ENCODE data around the gene ADRM1.

ADRM1 gene

DNA sequence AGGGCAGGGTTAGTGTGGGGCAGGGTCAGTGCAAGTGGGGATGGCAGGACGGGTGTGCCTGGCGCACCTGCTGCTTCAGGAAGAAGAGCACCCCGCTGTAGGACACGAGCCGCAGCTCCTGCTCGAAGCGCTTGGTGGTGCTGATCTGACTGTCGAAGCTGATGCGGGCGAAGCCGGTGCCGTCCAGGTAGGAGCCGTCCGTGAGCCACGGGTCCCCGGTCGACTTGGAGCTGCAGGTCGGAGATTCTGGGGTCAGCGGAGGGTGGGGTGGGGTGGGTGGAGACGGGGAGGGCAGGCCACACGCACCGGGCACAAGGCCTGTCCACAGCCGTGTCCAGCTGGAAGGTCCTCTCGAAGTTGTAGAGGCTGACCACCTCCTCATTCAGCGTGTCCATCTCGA is 10.2 kb downstream of the ADRM1 start:
- DNase-seq: no peak

DNA sequence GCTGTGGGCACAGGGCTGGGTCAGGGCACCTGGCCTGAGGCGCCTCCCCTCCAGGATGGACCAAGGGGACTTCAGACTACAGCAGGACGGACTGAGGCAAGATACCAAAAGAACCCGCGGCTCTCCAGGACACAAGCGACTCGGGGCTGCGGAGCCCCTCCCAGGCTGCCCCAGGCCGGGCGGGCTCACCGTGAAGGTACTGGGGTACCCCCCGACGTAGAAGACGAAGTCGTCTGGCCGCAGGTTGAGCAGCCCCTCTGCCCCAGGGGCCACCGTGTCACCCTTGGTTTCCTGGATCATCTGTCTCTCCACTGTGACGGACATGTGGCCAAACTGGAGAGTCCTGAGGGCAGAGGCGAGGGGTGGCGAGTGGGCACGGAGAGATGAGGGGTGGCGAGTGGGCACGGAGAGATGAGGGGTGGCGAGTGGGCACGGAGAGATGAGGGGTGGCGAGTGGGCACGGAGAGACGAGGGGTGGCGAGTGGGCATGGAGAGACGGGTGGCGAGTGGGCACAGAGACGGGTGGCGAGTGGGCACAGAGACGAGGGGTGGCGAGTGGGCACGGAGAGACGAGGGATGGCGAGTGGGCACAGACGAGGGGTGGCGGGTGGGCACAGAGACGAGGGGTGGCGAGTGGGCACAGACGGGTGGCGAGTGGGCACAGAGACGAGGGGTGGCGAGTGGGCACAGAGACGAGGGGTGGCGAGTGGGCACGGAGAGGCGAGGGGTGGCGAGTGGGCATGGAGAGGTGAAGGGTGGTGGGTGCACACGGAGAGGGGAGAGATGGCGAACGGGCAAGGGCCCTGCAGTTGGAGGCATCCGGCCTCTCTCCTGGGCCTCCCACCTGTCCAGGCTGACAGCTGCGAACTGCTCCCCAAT is 10.9 kb downstream of the ADRM1 start:
- DNase-seq: no peak

DNA sequence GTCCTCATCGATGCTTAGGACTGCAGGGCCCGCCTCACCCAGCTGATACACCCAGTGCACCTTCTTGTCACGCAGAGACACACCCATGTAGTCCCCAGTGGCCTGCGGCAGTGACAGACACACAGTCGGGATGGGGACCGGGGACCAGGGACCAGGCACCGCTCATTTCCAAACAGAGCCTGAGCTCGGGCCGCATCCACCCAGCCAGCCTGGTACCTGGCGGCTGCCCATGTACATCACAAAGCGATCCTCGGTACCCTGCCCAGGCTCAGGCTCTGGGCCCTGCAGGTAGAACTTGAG is 11.5 kb downstream of the ADRM1 start:
- DNase-seq: no peak

DNA sequence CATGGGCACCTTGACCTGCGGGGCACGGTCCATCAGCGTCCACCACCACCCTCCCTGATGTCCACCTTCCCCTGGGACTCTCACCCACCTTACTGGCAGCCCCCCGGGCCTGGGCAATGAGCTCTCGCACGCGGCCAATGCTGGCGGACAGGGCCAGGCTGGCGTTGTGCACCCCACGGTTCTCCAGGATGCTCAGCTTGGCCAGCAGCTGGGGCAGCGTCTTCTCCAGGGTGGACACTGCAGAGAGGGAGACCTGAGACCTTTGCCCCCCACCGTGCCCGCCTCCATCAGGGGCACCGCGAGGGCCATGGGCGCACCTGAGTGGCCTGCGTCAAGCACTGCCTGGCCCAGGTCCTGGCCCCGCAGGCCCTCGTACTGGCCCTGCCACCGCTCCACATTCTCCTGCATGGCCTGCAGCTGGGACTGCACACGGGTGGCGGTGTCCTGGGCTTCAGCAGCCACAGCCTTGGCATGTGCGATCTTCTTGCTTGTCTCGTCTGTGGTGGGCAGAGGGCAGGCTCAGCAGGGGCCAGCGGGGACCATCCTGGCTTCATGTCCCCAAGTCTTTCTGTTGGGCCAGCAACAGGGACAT is 12.0 kb downstream of the ADRM1 start:
- DNase-seq: no peak

DNA sequence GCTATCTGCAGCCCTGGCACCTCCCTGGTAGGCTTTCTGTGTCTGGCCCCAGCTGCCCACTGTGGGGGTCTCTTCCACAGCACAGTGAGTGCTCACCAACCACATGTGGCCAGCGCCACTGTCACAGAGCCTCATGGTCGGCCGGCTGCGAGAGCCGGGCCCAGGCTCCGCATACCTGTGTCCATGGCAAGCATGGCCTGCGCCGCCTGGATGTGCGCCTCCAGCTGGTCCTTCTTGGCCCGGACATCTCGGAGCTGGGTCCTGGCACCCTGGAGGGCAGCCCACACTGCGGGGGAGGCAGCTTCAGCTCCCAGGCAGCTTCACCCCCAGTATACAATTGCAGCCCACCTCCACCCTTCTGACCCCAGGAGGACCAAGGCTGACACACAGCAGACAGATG is 13.0 kb downstream of the ADRM1 start:
- DNase-seq: no peak

DNA sequence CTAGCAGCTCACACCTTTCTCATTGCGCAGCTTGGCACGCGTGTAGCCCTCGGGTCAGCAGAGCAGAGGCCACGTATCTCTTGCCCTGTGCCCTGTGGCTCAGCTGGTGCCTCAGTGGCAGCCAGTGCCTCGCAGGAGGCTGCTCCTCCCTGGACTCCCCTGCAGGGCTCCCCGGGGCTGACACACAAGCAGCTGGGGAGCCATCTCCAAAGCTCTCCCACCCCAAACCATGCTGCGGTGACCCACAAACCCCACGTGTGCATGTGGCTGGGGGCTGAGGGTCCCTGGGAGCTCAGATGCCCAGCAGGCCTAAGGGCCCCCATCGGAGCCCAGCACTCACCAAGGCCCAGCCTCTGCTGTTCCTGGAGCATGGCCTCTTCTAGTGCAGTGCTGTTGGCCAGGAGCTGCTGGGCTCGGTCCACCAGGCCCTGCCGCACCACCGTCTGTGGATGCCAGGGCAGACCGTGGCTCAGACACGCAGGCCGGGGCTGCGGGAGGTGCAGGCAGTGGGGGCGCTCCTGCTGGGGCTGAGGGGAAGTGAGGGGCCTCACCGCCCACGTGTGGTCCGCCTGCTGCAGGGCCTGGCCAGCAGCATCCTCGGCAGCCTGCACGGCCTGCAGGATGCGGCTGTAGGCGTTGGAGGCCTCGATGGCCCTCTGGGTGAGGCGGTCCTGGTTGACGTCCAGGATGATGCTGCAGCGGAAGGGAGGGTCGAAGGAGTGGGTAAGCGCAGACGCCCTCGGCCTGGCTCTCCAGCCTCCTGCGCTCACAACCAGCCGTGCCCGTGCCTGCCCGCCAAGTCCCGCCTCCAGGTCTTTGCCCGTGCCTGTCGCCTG is 13.8 kb downstream of the ADRM1 start:
- no peak for DNase-seq

DNA sequence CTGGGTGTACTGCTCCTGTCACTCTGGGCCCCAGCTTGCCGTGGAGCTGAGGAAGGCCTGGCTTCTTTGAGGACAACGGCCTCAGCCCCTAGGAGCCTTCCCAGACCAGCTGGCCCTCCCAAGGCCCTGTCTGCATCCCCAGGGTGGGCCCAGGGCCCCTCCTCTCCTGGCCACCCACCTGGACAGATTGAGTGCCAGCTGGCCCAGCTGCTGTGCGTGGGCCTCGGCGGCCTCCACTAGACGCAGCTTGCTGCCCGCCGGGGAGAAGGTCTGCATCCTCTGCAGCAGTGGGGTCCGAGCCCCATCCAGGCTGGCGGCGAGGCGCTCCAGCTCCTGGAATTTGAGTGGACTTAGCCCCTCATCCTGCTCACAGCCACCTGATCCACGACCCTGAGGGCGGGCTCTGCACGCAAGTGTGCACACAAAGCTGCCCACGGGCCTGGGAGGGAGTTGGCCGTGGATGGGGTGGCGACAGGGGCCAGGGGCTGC is 14.4 kb downstream of the ADRM1 start:
- DNase-seq: no peak

DNA sequence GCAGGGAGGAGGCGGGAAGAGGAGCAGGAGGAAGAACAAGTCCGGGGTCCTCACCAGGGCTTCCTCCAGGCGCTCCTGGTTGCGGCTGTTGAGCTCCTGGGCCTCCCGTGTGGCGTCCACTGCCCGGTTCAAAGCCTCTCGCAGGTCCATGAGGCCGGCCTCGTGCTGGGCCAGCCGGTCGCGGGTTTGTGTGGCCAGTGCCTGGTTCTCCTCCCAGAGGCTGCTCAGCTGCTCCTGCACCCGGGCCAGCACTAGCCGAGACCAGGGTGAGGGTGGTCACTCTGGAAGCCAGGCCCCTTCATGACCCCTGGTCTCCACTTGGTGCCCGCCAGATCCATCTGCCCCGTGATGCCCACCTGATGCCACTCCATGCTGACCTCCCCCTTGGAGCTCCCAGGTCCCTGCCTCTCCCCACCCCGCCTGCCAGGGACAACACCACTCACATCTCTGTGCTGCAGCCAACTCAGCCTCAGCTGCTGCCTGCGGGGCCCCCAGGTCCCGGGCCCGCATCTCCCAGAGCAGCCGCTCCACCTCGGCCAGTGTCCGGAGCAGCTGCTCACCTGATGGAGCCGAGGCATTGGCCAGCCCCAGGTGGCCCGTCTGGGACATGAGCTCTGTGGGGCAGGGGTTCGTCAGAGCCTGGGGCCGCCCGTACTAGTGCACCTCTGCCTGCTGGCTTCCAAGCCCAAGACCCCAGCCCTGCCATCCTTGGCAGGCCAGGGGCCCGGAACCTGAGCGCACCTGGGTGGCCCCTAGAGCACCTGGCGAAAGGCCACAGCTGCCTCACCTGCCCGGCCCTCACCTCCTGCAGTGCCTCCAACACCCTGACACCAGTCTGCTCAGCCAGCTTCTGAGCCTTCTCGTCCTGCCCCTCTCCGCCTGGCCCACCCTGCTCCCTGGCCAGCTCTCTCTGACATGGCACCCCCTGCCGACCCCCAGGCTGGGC is 15.9 kb downstream of the ADRM1 start:
- no peak for DNase-seq

DNA sequence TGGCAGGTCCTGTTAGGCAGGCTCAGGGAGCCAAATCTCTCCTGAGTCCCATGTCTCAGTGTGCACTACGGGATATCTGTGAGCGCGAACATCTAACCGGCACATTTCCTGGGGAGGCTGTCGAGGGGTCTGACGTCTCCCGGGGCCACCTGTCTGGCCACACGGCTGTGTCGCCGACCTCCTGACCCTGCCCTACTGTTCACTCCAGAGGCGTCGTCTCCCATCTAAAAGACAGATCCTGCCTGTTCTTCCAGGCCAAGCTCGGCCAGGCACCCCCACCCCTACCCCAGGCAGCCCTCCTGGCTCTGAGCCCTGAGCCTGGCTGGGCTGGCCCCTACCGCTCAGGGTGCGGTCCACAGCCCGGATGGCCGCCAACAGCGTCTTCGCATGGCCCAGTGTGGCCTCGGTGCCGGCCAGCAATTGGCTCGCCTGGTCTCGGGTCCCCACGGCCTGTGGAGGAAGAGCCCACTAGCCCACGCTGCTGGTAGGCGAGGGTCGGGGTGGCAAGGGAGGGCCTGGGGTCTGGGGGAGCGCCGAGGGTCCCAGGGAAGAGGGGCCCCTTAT is 16.6 kb downstream of the ADRM1 start:
- DNase-seq: no peak

DNA sequence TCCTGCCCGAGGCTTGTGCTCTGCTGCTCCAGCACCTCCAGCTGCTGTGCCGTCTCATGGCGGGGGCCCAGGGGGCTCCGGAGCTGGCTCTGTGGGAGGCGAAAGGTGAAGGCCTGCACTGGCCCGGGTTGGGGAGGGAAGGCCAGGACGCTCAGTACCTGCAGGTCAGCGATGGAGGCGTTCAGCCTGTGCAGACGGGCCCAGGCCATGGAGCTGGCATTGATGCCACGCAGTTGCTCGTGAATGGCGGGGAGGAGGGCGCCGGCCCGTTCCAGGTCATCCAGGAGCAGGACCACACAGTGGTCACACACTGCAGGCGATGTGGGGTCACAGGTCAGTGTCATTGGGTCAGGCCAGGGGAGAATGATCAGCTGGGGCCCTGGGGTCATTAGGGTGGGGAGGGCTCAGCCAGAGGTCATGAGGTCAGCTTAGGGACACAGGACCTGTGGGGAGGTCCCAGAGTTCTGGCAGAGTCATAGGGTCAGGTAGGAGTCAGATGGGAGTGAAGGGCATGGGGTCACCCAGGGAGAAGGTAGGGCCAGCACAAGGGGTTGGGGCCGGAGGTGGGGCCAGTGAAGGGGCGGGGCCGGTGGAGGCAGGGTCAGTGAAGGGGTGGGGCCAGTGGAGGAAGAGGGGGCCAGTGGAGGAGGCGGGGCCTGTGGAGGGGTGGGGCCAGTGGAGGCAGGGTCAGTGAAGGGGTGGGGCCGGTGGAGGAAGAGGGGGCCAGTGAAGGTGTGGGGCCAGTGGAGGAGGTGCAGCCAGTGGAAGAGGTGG is 18.0 kb downstream of the ADRM1 start:
- DNase-seq: no peak

DNA sequence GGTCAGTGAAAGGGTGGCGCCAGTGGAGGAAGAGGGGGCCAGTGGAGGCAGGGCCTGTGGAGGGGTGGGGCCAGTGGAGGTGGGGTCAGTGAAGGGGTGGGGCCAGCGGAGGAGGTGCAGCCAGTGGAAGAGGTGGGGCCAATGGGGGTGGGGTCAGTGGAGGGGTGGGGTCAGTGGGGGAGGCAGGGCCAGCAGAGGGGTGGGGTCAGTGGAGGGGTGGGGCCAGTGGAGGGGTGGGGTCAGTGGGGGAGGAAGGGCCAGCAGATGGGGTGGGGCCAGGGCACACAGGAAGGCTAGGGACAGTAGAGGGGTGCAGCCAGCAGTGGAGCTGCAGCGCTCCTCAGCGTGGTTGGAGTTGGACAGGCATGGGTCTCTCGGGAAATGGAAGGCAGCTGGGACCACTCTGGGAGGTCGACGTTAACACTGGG is 18.7 kb downstream of the ADRM1 start:
- no peak for DNase-seq

DNA sequence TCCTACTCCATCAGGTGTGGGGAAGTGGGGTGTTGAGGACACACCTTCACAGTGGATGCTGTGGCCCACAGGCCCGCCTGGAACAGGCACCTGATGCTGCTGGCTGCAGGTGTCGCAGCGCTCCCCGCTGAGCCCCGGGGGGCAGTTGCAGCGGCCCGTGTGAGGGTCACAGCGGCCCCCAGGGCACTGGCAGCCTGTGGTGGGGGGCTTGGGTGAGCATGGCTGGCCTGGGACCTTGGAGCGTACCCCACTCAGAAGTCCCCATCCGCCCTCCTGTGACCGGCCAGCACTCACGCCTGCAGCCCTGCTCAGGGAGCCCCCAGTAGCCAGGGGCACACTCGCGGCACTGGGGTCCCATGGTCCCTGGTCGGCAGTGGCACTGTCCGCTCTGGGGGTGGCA is 19.2 kb downstream of the ADRM1 start:
- DNase-seq: no peak

DNA sequence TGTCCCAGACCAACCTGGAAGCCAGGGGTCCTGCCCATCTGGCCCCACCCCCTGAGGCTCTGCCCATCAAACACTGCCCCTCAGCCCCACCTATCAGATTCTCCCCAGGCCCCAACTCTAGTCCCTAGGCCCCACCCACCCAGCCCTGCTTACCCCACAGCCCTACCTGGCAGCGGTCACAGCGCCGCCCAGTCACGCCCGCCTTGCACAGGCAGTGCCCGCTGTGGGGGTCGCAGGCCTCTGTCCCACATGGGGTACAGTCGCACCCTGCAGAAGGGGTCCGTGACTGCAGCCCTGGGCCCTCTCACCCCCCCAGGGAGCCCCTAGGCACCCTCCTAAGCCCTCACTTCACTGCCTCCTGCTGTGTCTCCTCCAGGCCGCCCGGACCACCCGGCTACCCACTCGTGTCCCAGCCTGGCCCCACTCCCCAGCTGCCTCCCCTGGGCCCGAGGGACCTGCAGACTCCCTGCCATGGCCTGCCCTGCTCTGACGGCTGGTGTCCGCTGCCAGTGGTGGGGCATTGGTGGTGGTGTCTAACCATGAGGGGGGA is 19.8 kb downstream of the ADRM1 start:
- DNase-seq: no peak

DNA sequence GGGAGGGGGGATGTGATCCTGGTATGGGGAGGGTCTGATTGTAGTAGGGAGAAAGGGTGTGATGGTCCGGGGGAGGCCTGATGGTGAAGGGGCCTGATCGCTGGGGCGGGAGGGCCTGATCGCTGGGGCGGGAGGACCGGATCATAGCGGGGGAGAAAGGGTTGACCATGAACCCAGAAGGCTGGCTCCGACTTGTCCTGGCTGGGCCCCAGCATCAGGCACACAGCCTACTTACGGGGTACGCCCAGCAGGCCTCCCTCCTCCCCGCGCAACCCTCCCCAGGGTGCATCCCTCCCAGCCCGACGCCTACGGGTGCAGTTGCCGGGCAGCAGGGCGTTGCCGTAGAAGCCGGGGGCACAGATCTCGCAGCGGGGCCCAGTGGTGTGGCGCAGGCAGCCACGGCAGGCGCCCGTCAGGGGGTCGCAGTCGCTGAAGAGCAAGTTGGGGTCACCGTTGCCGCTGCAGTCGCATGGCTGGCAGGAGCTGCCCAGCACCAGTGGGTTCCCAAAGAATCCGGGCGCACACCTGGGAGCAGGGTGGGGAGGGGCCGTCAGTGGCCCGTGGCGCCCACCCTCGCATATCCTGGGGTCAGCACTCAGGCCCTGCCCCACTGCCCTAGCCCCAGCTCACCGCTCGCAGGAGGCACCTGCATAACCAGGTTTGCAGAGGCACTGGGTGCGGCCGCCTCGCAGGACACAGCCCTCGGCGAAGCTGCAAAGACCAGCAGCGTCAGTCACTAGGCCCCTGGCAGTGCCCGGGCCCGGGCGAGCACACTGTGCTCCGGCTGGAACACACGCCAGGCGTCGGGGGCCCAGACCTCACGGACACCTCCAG is 20.6 kb downstream of the ADRM1 start:
- no peak for DNase-seq

DNA sequence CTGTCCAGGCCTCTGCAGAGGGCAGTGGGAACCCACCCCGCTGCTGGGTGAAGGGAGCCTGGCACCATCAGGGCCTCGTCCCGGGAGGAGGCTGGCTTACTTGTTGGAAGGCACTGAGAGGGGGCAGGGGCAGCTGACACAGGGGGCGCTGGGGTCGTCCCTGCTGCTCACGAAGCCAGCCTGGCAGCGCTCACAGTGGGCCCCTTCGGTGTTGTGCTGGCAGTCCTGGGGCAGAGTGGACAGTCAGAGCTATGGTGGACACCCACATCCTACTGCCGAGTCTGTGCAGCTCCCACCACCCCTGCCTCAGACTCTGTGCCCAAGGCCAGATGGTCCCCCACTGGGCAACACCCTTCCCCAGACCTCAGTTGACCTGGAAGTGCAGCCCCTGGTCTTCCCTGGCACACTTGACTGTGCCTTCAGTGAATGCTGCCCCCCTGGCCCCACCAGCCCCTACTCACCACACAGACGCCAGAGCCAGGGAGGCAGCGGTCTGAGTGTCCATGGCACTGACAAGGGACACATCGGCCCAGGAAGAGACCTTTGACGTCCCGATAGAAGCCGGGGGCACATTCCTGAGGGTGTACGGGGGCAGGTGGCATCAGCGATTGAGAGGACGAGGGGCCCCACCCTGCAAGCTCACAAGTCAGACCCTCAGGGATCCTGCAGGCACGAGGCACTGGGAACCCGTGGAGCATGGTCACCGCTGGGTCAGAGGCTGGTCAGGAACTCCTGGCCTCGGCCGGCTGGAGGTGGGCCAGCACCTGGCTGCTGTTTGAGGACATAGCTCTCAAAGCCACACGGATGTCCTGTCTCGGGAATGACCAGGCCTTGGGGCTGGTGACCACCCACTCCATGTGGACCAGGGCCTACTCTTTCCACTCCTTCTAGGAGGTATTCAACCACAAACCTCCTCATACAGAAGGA is 21.4 kb downstream of the ADRM1 start:
- no peak for DNase-seq

DNA sequence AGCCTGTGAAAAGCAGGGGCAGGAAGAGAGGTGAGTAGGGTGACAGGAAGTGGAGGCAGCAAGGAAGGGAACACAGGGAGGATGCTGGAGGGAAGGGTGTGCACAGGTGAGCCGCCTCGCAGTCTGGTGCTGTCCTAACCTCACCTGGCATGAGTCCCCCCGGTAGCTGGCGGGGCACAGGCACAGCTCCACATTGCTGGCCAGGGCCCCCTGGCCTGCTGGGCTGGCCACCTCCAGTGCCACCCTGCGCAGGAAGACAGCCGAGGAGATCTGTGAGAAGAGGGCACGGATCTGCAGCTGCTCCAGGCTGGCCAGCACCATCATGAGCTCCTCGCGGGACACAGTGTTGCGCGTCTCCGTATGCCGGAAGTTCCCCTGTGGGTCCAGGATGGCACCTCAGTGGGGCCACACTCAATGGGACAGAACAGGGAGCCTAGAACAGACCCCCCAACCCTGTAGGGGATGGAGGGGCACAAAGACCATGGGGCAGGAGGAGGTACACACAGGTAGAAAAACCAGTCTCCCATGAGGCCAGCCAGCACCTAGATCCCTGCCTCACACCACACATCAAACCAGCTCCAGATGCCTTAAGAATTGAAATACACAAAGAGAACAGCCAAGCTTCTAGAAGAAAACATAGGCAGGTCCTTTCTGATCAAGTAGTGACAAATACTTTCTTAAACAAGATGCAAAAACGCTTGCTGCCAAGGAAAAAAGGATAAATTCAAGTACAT is 22.5 kb downstream of the ADRM1 start:
- DNase-seq: no peak

DNA sequence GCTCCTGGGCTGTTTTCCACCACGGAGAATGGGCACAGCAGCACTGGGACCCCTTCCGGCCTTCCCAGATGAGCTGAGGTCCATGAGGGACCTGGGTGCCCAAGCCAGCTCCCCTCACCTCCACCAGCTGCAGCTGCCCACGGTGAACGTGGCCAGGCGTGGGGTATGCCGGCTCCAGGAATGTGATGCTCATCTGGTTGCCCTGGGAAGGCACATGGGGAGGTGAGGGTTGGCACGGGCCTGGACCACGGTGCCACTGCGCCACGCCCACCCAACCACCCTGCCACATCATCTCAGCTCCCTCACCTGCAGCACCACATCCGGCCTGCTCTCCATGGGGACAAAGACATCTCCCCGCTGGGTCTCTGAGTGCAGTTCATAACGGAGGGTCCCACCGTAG is 23.8 kb downstream of the ADRM1 start:
- DNase-seq: no peak

Measured in fibroblast of upper back skin (primary cell).